Neural cell (in vitro differentiated cells): ENCODE measurements around the gene DEAF1. TPM values are rescaled to one million over a fixed set of nuclear protein-coding genes. Genes with fewer than 3 reads are reported as not detected.
"Not testable (repeated sequence)": the region's sequence is repeated elsewhere in the genome, so short reads cannot be mapped to it uniquely, and the experiment has no call there.

Source experiments
- H2AFZ ChIP-seq: fragments of 200-600, 300-800 bp; sonication (generic), shearing (Covaris generic); 2 replicates; pipeline ENCODE4 v1.6.0; 2014; ENCODE audit warnings: low read depth, mild to moderate bottlenecking, antibody characterized with exemption, low read length, moderate library complexity
- H3F3A ChIP-seq: fragments of 200-600 bp; shearing (Covaris generic); 2 replicates; pipeline ENCODE4 v1.6.1; 2016; ENCODE audit warnings: mild to moderate bottlenecking, moderate library complexity, mixed read lengths, antibody characterized with exemption, low read length; ENCODE audit not compliant: insufficient read depth, poor library complexity, severe bottlenecking
- H3K27ac ChIP-seq: fragments of 200-600, 300-800 bp; sonication (generic), shearing (Covaris generic); 2 replicates; pipeline ENCODE4 v1.5.1; 2014; ENCODE audit warnings: mild to moderate bottlenecking, low read length, moderate library complexity
- H3K27me3 ChIP-seq: fragments of 300-800, 200-600 bp; sonication (generic), shearing (Covaris generic); 2 replicates; pipeline ENCODE4 v1.6.0; 2014; ENCODE audit warnings: mild to moderate bottlenecking, low read depth, low read length, moderate library complexity; ENCODE audit not compliant: insufficient read depth
- H3K36me3 ChIP-seq: fragments of 300-800, 200-600 bp; sonication (generic), shearing (Covaris generic); 2 replicates; pipeline ENCODE4 v1.5.1; 2014; ENCODE audit warnings: mild to moderate bottlenecking, antibody characterized with exemption, low read length, moderate library complexity; ENCODE audit not compliant: insufficient read depth
- H3K4me2 ChIP-seq: fragments of 300-800, 200-600 bp; sonication (generic), shearing (Covaris generic); 2 replicates; pipeline ENCODE4 v1.6.0; 2014; ENCODE audit warnings: mild to moderate bottlenecking, low read length
- H3K4me3 ChIP-seq: fragments of 300-800, 200-600 bp; sonication (generic), shearing (Covaris generic); 2 replicates; pipeline ENCODE4 v1.5.1; 2014; ENCODE audit warnings: mild to moderate bottlenecking, low read length, moderate library complexity
- H3K79me2 ChIP-seq: fragments of 200-600 bp; shearing (Covaris generic); replicated peaks from 2 replicates; pipeline ENCODE4 v1.6.0; 2014; ENCODE audit warnings: mild to moderate bottlenecking, low read length, moderate library complexity; ENCODE audit not compliant: insufficient read depth
- H3K9ac ChIP-seq: fragments of 300-800, 200-600 bp; sonication (generic), shearing (Covaris generic); 2 replicates; pipeline ENCODE4 v1.6.1; 2016; ENCODE audit warnings: mild to moderate bottlenecking, low read length, mixed read lengths
- H3K9me2 ChIP-seq: fragments of 200-600 bp; shearing (Covaris generic); 2 replicates; pipeline ENCODE4 v1.6.1; 2016; ENCODE audit warnings: mild to moderate bottlenecking, low read length, mixed read lengths; ENCODE audit not compliant: insufficient read depth
- H3K9me3 ChIP-seq: fragments of 200-600, 300-800 bp; sonication (generic), shearing (Covaris generic); 2 replicates; pipeline ENCODE4 v1.6.1; 2016; ENCODE audit warnings: mild to moderate bottlenecking, mixed run types, low read length, moderate library complexity, mixed read lengths
- H4K20me1 ChIP-seq: fragments of 200-600 bp; shearing (Covaris generic); 2 replicates; pipeline ENCODE4 v1.6.1; 2016; ENCODE audit warnings: mild to moderate bottlenecking, mixed run types; ENCODE audit not compliant: insufficient read depth
- CTCF ChIP-seq: fragments of 450-650 bp; IDR thresholded peaks from 2 replicates; pipeline ENCODE4 v1.5.1; 2014; ENCODE audit warnings: antibody characterized with exemption, mild to moderate bottlenecking, moderate library complexity; ENCODE audit not compliant: poor library complexity, severe bottlenecking
- EP300 ChIP-seq: fragments of 450-650 bp; conservative IDR thresholded peaks from 2 replicates; pipeline ENCODE4 v1.6.1; 2014; ENCODE audit warnings: antibody characterized with exemption, mild to moderate bottlenecking, moderate library complexity; ENCODE audit not compliant: poor library complexity, severe bottlenecking
- EZH2 ChIP-seq: fragments of 200-600, 300-800 bp; shearing (Covaris generic), sonication (generic); IDR thresholded peaks from 2 replicates; pipeline ENCODE4 v1.6.1; 2014; ENCODE audit warnings: antibody characterized with exemption, low read length, borderline replicate concordance, mild to moderate bottlenecking; ENCODE audit not compliant: insufficient read depth, poor library complexity, severe bottlenecking
- MXI1 ChIP-seq: fragments of 450-650 bp; conservative IDR thresholded peaks from 2 replicates; pipeline ENCODE4 v1.6.1; 2014; ENCODE audit warnings: antibody characterized with exemption, mild to moderate bottlenecking; ENCODE audit not compliant: poor library complexity, severe bottlenecking
- POLR2AphosphoS5 ChIP-seq: IDR thresholded peaks from 2 replicates; pipeline ENCODE4 v1.6.1; 2012
- RAD21 ChIP-seq: fragments of 450-650 bp; conservative IDR thresholded peaks from 2 replicates; pipeline ENCODE4 v1.6.1; 2014; ENCODE audit warnings: antibody characterized with exemption, mild to moderate bottlenecking, moderate library complexity
- REST ChIP-seq: IDR thresholded peaks from 2 replicates; pipeline ENCODE4 v1.6.1; 2012; ENCODE audit warnings: borderline replicate concordance
- SMC3 ChIP-seq: fragments of 450-650 bp; conservative IDR thresholded peaks from 2 replicates; pipeline ENCODE4 v1.6.1; 2014; ENCODE audit warnings: antibody characterized with exemption, mild to moderate bottlenecking, moderate library complexity; ENCODE audit not compliant: poor library complexity
- TAF1 ChIP-seq: IDR thresholded peaks from 2 replicates; pipeline ENCODE4 v1.6.1; 2012; ENCODE audit warnings: low read depth
- polyA plus RNA-seq: library from polyadenylated mRNA; depleted of rRNA; stranded (reverse); fragments of >200 nt; gene quantifications from 2 replicates; pipeline ENCODE4 v1.2.3, GENCODE V29; 2014

Gene DEAF1
- polyA plus RNA-seq, 1 donor from 2014 or later = 87.6 TPM

DNA sequence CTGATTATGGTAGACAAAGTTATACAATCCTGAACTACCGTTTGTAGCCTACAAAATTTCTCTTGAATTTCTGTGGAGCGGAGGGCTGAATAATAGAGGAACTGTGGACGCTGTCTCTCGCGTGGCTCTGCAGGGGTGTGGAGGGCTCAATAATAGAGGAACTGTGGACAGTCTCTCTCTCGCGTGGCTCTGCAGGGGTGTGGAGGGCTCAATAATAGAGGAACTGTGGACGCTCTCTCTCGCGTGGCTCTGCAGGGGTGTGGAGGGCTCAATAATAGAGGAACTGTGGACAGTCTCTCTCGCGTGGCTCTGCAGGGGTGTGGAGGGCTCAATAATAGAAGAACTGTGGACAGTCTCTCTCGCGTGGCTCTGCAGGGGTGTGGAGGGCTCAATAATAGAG lies 41.9 kb downstream of the DEAF1 start:
- H3K9me2 ChIP-seq, H3K4me3 ChIP-seq, H3K79me2 ChIP-seq, H3K27me3 ChIP-seq, H2AFZ ChIP-seq, H3K36me3 ChIP-seq, H3K4me2 ChIP-seq, H3F3A ChIP-seq, H3K27ac ChIP-seq, H3K9me3 ChIP-seq, H3K9ac ChIP-seq, H4K20me1 ChIP-seq: not testable (repeated sequence)

- Histone ChIP-seq H3K9ac (no peak overlapping the region), H3K36me3 (no peaks in the 10 kb centered on the region), H3K4me2 (no peak overlapping the region), H3K27me3 (no peaks in the 10 kb centered on the region), H2AFZ (no peak overlapping the region), H3K4me3 (no peak overlapping the region), H3F3A (no peaks in the 10 kb centered on the region), H3K79me2 (no peaks in the 10 kb centered on the region), H3K9me2 (no peaks in the 10 kb centered on the region), H4K20me1 (no peaks in the 10 kb centered on the region), H3K9me3 (no peaks in the 10 kb centered on the region), H3K27ac (no peak overlapping the region)
- no peak for TF ChIP-seq SMC3
- TF ChIP-seq TAF1 = no peak
Measured at GRCh38 chr11:650482-650881, 44.5 kb downstream of the DEAF1 start.

DNA sequence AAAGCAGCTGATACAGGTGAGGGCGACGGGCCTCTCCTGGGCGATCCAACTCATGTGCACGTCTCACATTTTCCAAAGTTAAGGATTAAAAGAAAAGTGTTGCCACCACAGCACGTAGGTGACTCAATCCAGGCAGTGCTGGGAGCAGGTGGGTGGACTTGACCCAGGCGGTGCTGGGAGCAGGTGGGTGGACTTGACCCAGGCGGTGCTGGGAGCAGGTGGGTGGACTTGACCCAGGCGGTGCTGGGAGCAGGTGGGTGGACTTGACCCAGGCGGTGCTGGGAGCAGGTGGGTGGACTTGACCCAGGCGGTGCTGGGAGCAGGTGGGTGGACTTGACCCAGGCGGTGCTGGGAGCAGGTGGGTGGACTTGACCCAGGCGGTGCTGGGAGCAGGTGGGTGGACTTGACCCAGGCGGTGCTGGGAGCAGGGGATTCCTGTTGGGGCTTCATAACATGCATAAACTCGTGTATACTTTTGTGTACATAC lies 47.3 kb downstream of the DEAF1 start:
- H3K79me2 ChIP-seq, H3K27ac ChIP-seq, H3F3A ChIP-seq, H3K9me2 ChIP-seq, H3K36me3 ChIP-seq, H3K27me3 ChIP-seq, H3K9me3 ChIP-seq, H2AFZ ChIP-seq, H4K20me1 ChIP-seq, H3K4me3 ChIP-seq, H3K4me2 ChIP-seq, H3K9ac ChIP-seq: not testable (repeated sequence)

- H3K79me2 ChIP-seq = no peaks in the 10 kb centered on the region
- TF ChIP-seq REST = no peak
- TF ChIP-seq RAD21 = no peak
- no peak for TF ChIP-seq TAF1
- no peak for TF ChIP-seq POLR2AphosphoS5
- no peak for TF ChIP-seq CTCF
- no peak for TF ChIP-seq MXI1
- TF ChIP-seq EZH2 = no peak
- TF ChIP-seq SMC3 = no peak
- no peak for TF ChIP-seq EP300
- no peak overlapping the region for H3K4me3 ChIP-seq
- H2AFZ ChIP-seq = no peak overlapping the region
- H3K36me3 ChIP-seq = no peaks in the 10 kb centered on the region
- H3K9ac ChIP-seq = no peak overlapping the region
- H3K9me2 ChIP-seq = no peaks in the 10 kb centered on the region
- H3K4me2 ChIP-seq = no peak overlapping the region
- H3K9me3 ChIP-seq = no peaks in the 10 kb centered on the region
- H3K27me3 ChIP-seq = no peaks in the 10 kb centered on the region
- no peaks in the 10 kb centered on the region for H4K20me1 ChIP-seq
- H3K27ac ChIP-seq = no peak overlapping the region
- no peaks in the 10 kb centered on the region for H3F3A ChIP-seq
Measured at GRCh38 chr11:646214-646613, 48.8 kb downstream of the DEAF1 start.
